ENCODE results near the gene ATXN10.
"Not testable (repeated sequence)": the region's sequence is repeated elsewhere in the genome, so short reads cannot be mapped to it uniquely, and the experiment has no call there.

Gene ATXN10

GRCh38 chr22:45673482-45674175 is 2.0 kb downstream of the ATXN10 start:
- no peak for TF ChIP-seq CTCF (IDR thresholded peaks at IDR 0.05; ENCODE audit: extremely low read depth, missing control alignments)
- no peak for DNase-seq (ENCODE audit: low spot score)

DNA sequence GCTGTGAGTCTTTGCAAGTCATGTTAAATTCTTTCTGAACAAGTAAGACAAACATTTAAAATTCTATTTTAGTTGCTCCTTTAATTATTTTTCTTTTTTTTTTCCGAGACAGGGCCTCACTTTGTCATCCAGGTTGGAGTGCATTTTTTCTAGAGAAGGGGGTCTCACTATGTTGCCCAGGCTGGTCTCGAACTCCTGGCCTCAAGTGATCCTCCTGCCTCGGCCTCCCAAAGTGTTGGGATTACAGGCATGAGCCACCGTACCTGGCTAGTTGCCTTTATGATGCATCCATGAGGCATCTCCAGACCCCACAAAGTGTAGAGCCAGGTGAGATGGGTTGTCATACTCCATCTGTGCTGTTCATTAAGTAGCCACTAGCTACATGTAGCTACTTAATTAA is 4.4 kb downstream of the ATXN10 start:
- DNase-seq (ENCODE audit: low spot score): no peak
- no peak for TF ChIP-seq CTCF (IDR thresholded peaks at IDR 0.05; ENCODE audit: extremely low read depth, missing control alignments)

DNA sequence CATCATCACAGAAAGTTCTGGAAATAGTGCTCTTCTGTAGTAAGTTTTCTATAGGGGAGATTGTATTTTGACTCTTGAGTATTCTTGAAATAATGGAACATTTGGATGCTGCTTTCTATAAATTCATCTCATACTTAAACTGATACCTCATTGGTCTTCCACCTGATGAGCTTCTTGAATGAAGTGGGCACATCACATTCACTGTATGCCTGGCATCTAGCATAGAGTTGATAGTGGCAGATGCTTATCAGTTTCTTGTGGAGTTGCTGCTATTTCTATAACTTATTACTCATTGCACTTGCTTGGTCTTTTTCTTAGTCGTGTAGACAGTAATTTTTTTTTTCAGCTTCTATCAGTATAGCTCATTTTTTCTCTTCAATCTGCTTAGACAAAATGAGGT is 5.4 kb downstream of the ATXN10 start:
- TF ChIP-seq CTCF (IDR thresholded peaks at IDR 0.05; ENCODE audit: extremely low read depth, missing control alignments): no peak
- DNase-seq (ENCODE audit: low spot score): no peak

DNA sequence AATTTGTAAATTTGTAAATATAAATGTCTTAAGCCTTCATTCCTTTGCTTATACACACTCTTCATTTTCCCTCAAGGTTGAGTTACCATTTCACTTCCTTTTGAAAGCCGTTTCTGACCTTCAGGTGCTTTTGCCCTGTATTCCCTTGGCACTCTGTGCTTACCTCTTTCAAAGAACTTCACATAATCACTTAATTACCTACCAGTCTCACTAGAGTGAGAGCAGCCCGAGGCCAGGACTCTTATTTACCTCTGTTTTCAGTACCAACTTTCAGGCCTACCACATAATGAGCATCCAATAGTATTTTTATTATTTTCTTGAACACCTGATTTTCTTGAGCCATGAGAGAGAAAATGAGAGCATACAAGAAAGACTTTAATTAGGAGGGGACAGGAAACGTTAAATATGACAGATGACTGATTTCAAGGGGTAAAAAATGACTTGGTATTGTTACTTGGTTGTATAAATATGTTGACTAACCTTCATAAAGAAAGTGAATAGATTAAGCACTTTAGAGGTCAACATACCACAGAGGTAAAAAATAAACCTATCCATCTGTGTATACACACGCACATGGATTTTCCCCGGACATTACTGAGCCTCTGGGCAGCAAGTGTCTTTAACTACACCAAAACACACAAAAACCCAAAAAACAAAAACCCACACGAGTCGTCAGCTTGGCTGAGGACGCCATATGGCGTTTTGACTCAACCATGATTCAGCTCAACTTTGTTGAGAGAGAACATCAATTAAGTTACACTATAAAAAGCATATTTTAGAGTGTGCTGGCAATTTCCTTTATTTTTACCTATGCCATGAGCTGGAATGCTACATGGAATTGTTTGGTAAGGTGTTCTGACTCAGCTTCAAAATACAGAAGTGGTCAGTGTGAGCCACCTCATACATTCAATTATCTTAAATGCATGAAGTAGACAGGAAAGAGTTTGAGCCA is 7.6 kb downstream of the ATXN10 start:
- DNase-seq (ENCODE audit: low spot score): peak; percentile 49
- TF ChIP-seq CTCF (IDR thresholded peaks at IDR 0.05; ENCODE audit: extremely low read depth, missing control alignments): no peak

GRCh38 chr22:45680932-45681700 is 9.5 kb downstream of the ATXN10 start:
- DNase-seq (ENCODE audit: low spot score): no peak

DNA sequence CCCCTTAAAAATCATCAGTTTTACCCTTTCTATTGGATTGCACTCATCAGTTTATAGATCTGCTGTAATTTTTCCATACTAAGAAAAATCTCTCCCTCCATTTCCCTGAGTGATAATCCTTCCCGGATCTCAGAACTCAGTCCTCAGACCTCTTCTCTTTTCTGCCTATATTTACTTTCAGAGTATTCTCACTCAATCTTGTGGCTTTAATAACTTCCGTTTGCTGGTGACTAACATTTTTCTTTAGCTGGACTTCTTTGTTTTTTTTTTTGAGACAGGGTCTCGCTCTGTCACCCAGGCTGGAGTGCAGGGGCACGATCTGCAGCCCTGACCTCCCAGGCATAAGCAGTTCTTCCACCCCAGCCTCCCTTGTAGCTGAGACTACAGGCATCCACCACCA is 10.4 kb downstream of the ATXN10 start:
- TF ChIP-seq CTCF (IDR thresholded peaks at IDR 0.05; ENCODE audit: extremely low read depth, missing control alignments): no peak
- DNase-seq (ENCODE audit: low spot score): no peak

More at GRCh38 chr22:45680932-45681700, 9.5 kb downstream of the ATXN10 start:
- TF ChIP-seq CTCF (IDR thresholded peaks at IDR 0.05; ENCODE audit: extremely low read depth, missing control alignments): no peak

DNA sequence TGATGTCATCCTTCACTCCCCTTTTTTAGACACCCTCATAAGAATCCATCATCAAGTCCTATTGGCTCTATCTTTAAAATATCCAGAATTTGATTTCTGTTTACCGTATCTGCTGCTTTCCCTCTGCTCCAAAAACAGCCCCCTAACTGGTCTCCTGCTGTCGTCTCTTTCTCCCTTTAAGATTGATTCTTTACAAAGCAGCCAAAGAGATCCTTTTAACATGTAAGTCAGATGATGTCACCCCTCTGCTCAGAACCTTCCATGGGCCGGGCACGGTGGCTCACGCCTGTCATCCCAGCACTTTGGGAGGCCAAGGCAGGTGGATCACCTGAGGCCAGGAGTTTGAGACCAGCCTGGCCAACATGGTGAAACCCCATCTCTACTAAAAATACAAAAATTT is 11.1 kb downstream of the ATXN10 start:
- not testable (repeated sequence) for DNase-seq (ENCODE audit: low spot score)

Data from GM20000 (cell line).